ENCODE results near the gene AMOTL1.

Gene AMOTL1

DNA sequence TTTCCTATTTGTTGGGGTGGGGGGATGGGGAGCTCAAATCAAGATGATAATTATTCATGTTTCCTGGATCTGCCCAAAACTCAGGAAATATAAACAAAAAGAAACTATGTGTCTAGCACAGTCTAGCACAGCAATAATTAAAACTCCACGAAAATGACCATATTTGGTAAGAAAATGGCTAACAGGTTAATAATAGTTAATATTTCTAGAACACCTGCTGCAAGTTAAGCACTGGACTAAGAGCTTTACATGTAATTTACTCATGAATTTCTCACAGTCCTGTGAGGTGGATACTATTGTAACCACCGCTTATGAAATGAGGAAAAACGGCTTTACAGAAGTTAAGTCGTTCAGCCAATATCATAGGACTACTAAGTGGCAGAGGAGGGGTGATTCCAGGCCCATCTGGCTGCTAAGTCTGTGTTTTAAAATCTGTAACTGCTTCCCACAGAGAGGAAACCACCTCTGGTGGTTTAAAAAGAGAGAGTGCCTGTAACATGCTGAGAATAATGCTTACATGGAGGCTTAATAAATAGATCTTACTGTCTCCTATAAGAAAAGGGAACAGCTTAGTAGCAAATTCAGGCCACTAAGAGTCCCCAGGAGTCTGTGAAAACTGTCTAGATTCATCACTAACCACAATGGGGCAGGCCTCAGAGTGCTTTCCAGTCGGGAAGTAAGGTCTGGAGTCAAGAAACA lies 11.0 kb upstream of the AMOTL1 start:
- Histone ChIP-seq H3K9ac (ENCODE audit: low read depth, low read length) (no peak overlapping the region), H3K27me3 (ENCODE audit: control insufficient read depth, insufficient read depth, low read length) (no peaks in the 10 kb centered on the region), H3K4me3 (ENCODE audit: low read depth, low read length) (no peak overlapping the region), H3K4me1 (ENCODE audit: control insufficient read depth, insufficient read depth, low read length) (no peaks in the 10 kb centered on the region; the same call in 1 of the 2 replicates), H3K36me3 (ENCODE audit: control insufficient read depth, insufficient read depth, low read length) (no peaks in the 10 kb centered on the region), H3K9me3 (ENCODE audit: control insufficient read depth, insufficient read depth, low read length) (no peaks in the 10 kb centered on the region), H3K27ac (ENCODE audit: low read depth, low read length) (no peak overlapping the region)

- Histone ChIP-seq H3K27me3 (ENCODE audit: control insufficient read depth, insufficient read depth, low read length) (peaks cover 13% of the 10 kb centered on the region), H3K4me1 (ENCODE audit: control insufficient read depth, insufficient read depth, low read length) (peaks cover 1% of the 10 kb centered on the region; the same call in 1 of the 2 replicates), H3K27ac (ENCODE audit: low read depth, low read length) (no peak overlapping the region), H3K4me3 (ENCODE audit: low read depth, low read length) (no peak overlapping the region), H3K9me3 (ENCODE audit: control insufficient read depth, insufficient read depth, low read length) (no peaks in the 10 kb centered on the region), H3K9ac (ENCODE audit: low read depth, low read length) (no peak overlapping the region), H3K36me3 (ENCODE audit: control insufficient read depth, insufficient read depth, low read length) (no peaks in the 10 kb centered on the region)
Observed at GRCh38 chr11:94758666-94759065, 9.5 kb upstream of the AMOTL1 start.

GRCh38 chr11:94759522-94759921 lies 8.6 kb upstream of the AMOTL1 start:
- Histone ChIP-seq H3K9ac (ENCODE audit: low read depth, low read length) (no peak overlapping the region), H3K9me3 (ENCODE audit: control insufficient read depth, insufficient read depth, low read length) (no peaks in the 10 kb centered on the region), H3K4me1 (ENCODE audit: control insufficient read depth, insufficient read depth, low read length) (peaks cover 10% of the 10 kb centered on the region), H3K27me3 (ENCODE audit: control insufficient read depth, insufficient read depth, low read length) (peaks cover 21% of the 10 kb centered on the region), H3K4me3 (ENCODE audit: low read depth, low read length) (no peak overlapping the region), H3K27ac (ENCODE audit: low read depth, low read length) (no peak overlapping the region), H3K36me3 (ENCODE audit: control insufficient read depth, insufficient read depth, low read length) (no peaks in the 10 kb centered on the region)

- Histone ChIP-seq H3K4me3 (ENCODE audit: low read depth, low read length) (no peak overlapping the region), H3K27me3 (ENCODE audit: control insufficient read depth, insufficient read depth, low read length) (peaks cover 29% of the 10 kb centered on the region), H3K9me3 (ENCODE audit: control insufficient read depth, insufficient read depth, low read length) (no peaks in the 10 kb centered on the region), H3K9ac (ENCODE audit: low read depth, low read length) (no peak overlapping the region), H3K36me3 (ENCODE audit: control insufficient read depth, insufficient read depth, low read length) (no peaks in the 10 kb centered on the region), H3K27ac (ENCODE audit: low read depth, low read length) (no peak overlapping the region), H3K4me1 (ENCODE audit: control insufficient read depth, insufficient read depth, low read length) (peaks cover 17% of the 10 kb centered on the region)
Observed at GRCh38 chr11:94760296-94760695, 7.9 kb upstream of the AMOTL1 start.

DNA sequence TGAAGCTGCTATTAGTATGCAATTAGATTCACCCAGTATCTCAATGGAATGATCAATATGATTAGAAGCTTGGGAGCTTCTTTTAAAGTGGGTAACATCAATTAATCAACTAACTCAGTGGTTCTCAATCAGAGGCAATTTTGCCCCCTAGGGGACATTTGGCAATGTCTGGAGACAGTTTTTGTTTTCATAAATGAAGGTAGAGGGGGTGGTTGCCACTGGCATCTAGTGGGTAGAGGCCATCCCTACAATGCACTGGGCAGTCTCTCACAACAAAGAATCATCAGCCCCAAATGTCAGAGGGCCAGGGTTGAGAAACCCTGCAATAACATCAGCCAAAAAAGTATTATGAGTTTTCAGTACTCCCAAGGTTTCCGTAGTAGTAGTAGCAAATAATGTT lies 5.9 kb upstream of the AMOTL1 start:
- peaks cover 48% of the 10 kb centered on the region for H3K27me3 ChIP-seq (ENCODE audit: control insufficient read depth, insufficient read depth, low read length)
- no peaks in the 10 kb centered on the region for H3K9me3 ChIP-seq (ENCODE audit: control insufficient read depth, insufficient read depth, low read length)
- no peak overlapping the region for H3K4me3 ChIP-seq (ENCODE audit: low read depth, low read length)
- H3K27ac ChIP-seq (ENCODE audit: low read depth, low read length): no peak overlapping the region
- no peak overlapping the region for H3K9ac ChIP-seq (ENCODE audit: low read depth, low read length)
- H3K4me1 ChIP-seq (ENCODE audit: control insufficient read depth, insufficient read depth, low read length): peaks cover 29% of the 10 kb centered on the region
- no peaks in the 10 kb centered on the region for H3K36me3 ChIP-seq (ENCODE audit: control insufficient read depth, insufficient read depth, low read length)

GRCh38 chr11:94762995-94763394 lies 5.2 kb upstream of the AMOTL1 start:
- peaks cover 56% of the 10 kb centered on the region for H3K27me3 ChIP-seq (ENCODE audit: control insufficient read depth, insufficient read depth, low read length)
- no peak overlapping the region for H3K4me3 ChIP-seq (ENCODE audit: low read depth, low read length)
- no peak overlapping the region for H3K9ac ChIP-seq (ENCODE audit: low read depth, low read length)
- H3K36me3 ChIP-seq (ENCODE audit: control insufficient read depth, insufficient read depth, low read length): no peaks in the 10 kb centered on the region
- peaks cover 36% of the 10 kb centered on the region for H3K4me1 ChIP-seq (ENCODE audit: control insufficient read depth, insufficient read depth, low read length)
- no peaks in the 10 kb centered on the region for H3K9me3 ChIP-seq (ENCODE audit: control insufficient read depth, insufficient read depth, low read length)
- H3K27ac ChIP-seq (ENCODE audit: low read depth, low read length): no peak overlapping the region

GRCh38 chr11:94766713-94767206 lies 1.4 kb upstream of the AMOTL1 start:
- Histone ChIP-seq H3K36me3 (ENCODE audit: control insufficient read depth, insufficient read depth, low read length) (no peaks in the 10 kb centered on the region), H3K9me3 (ENCODE audit: control insufficient read depth, insufficient read depth, low read length) (no peaks in the 10 kb centered on the region), H3K27ac (ENCODE audit: low read depth, low read length) (peak overlapping the region; percentile 60), H3K4me1 (ENCODE audit: control insufficient read depth, insufficient read depth, low read length) (peaks cover 58% of the 10 kb centered on the region), H3K27me3 (ENCODE audit: control insufficient read depth, insufficient read depth, low read length) (peaks cover 79% of the 10 kb centered on the region), H3K4me3 (ENCODE audit: low read depth, low read length) (no peak overlapping the region), H3K9ac (ENCODE audit: low read depth, low read length) (no peak overlapping the region)

DNA sequence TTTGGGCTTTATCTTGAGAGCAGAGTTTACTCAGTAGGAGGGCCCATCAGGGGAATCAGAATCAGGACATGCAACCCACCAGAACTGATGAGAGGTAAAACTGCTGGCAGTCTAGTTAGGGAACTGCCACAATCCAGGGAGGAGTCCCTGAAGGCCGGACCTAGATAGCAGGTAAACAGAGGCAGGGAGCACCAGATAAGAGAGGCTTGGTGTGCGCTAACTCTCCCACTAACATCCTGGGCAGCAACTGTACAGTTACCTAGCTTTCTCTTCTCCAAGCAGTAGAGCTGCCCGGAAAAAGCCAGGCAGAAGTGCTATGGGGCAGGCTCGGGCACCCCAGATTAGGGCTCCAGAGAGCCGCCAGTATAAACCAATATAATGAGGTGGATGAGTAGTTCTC lies 865 bp upstream of the AMOTL1 start:
- peaks cover 58% of the 10 kb centered on the region for H3K4me1 ChIP-seq (ENCODE audit: control insufficient read depth, insufficient read depth, low read length)
- no peaks in the 10 kb centered on the region for H3K9me3 ChIP-seq (ENCODE audit: control insufficient read depth, insufficient read depth, low read length)
- H3K36me3 ChIP-seq (ENCODE audit: control insufficient read depth, insufficient read depth, low read length): no peaks in the 10 kb centered on the region
- H3K9ac ChIP-seq (ENCODE audit: low read depth, low read length): no peak overlapping the region
- H3K27me3 ChIP-seq (ENCODE audit: control insufficient read depth, insufficient read depth, low read length): peaks cover 79% of the 10 kb centered on the region
- H3K4me3 ChIP-seq (ENCODE audit: low read depth, low read length): peak overlapping the region; percentile 85; the same call in 1 of the 2 replicates
- H3K27ac ChIP-seq (ENCODE audit: low read depth, low read length): peak overlapping the region; percentile 60

DNA sequence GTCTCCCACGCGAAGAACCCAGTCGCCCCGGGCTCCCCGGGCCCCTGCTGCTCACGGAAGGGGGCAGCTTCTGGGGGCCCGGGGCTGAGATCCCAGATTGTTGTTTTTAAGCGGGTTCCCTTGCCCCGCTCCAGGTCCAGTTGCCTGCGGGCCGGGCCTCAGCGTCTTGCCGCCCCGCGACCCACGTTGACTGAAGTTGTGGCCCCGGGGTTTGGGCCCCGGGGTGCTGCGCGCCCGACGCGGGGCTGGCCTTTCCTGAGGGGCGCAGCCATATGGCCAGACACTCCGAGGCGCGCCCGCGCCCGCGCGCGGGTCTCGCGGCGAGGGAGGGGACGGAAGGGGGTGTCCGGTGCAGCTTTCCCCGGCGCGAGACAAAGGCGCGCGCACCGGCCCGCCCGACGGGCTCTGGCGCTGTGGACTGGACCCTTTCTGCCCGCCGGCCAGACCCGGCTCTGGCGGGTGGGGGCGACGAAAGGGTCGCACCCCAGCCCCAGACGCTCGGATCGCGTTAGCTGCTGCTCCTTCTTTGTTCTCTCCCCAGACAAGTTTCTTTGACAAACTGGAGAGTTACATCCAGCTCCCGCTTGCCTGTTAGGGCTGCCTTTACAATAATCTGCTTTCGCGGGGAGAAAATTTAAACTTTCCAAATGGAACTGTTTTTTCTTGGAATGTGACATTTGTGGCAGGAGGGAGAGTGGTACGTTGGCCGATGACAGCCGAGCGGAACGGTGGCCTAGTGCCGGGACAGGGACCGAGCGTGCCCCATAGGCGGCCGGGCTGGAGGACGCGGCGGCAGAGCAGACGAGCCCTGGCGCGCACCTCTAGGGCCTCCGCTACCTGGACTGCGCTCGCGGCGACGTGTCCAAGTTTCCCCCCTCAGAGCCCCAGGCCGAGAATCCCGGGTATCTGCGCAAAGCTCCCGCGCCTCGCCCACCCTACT lies 716 bp downstream of the AMOTL1 start:
- Histone ChIP-seq H3K27me3 (ENCODE audit: control insufficient read depth, insufficient read depth, low read length) (peaks cover 64% of the 10 kb centered on the region), H3K9ac (ENCODE audit: low read depth, low read length) (peak overlapping the region; percentile 73), H3K36me3 (ENCODE audit: control insufficient read depth, insufficient read depth, low read length) (no peaks in the 10 kb centered on the region), H3K4me1 (ENCODE audit: control insufficient read depth, insufficient read depth, low read length) (peaks cover 55% of the 10 kb centered on the region), H3K27ac (ENCODE audit: low read depth, low read length) (peak overlapping the region; percentile 79), H3K4me3 (ENCODE audit: low read depth, low read length) (peak overlapping the region; percentile 85), H3K9me3 (ENCODE audit: control insufficient read depth, insufficient read depth, low read length) (no peaks in the 10 kb centered on the region)

GRCh38 chr11:94769880-94770279 lies 1.7 kb downstream of the AMOTL1 start:
- peaks cover 55% of the 10 kb centered on the region for H3K27me3 ChIP-seq (ENCODE audit: control insufficient read depth, insufficient read depth, low read length)
- H3K4me1 ChIP-seq (ENCODE audit: control insufficient read depth, insufficient read depth, low read length): peaks cover 45% of the 10 kb centered on the region
- H3K4me3 ChIP-seq (ENCODE audit: low read depth, low read length): peak overlapping the region; percentile 85
- H3K27ac ChIP-seq (ENCODE audit: low read depth, low read length): no peak overlapping the region
- H3K9ac ChIP-seq (ENCODE audit: low read depth, low read length): 0 out of 2 replicates have a peak overlapping the region, but pooled peaks have one; percentile 73
- no peaks in the 10 kb centered on the region for H3K9me3 ChIP-seq (ENCODE audit: control insufficient read depth, insufficient read depth, low read length)
- H3K36me3 ChIP-seq (ENCODE audit: control insufficient read depth, insufficient read depth, low read length): no peaks in the 10 kb centered on the region

Measured in HUES48 (cell line).